SJSA1 (cell line): ENCODE measurements around the gene CARNS1. TPM values are rescaled to one million over a fixed set of nuclear protein-coding genes. Genes with fewer than 3 reads are reported as not detected.

ENCODE experiments used
- DNase-seq, 2 experiments: peaks; one replicate each; pipeline ENCODE4 v3.0.0-alpha.2; 2015 to 2020; ENCODE audit warnings: low spot score in 2 of 2, low read depth in 1 of 2
- H3K27ac ChIP-seq: fragments of 250-450 bp; sonication (Bioruptor Pico); 2 replicates; pipeline ENCODE4 v1.5.1; 2020; ENCODE audit warnings: mild to moderate bottlenecking, moderate library complexity
- H3K27me3 ChIP-seq: fragments of 250-450 bp; sonication (Bioruptor Pico); replicated peaks from 2 replicates; pipeline ENCODE4 v1.5.1; 2020; ENCODE audit warnings: mild to moderate bottlenecking, moderate library complexity
- H3K36me3 ChIP-seq: fragments of 250-450 bp; sonication (Bioruptor Pico); 2 replicates; pipeline ENCODE4 v1.5.1; 2020; ENCODE audit warnings: mild to moderate bottlenecking
- H3K4me1 ChIP-seq: fragments of 250-450 bp; sonication (Bioruptor Pico); replicated peaks from 2 replicates; pipeline ENCODE4 v1.6.1; 2021; ENCODE audit warnings: mild to moderate bottlenecking
- H3K4me3 ChIP-seq: fragments of 250-450 bp; sonication (Bioruptor Pico); 2 replicates; pipeline ENCODE4 v1.5.1; 2020; ENCODE audit warnings: mild to moderate bottlenecking
- H3K9me3 ChIP-seq: fragments of 250-450 bp; sonication (Bioruptor Pico); replicated peaks from 2 replicates; pipeline ENCODE4 v1.5.1; 2020; ENCODE audit warnings: mild to moderate bottlenecking
- total RNA-seq: library from RNA; depleted of rRNA; stranded (reverse); fragments of >200 nt; shearing (Covaris generic); gene quantifications from 2 replicates; pipeline ENCODE4 v1.2.3, GENCODE V29; 2014

Gene CARNS1
- total RNA-seq, 1 experiment from 2014 or later: not detected

DNA sequence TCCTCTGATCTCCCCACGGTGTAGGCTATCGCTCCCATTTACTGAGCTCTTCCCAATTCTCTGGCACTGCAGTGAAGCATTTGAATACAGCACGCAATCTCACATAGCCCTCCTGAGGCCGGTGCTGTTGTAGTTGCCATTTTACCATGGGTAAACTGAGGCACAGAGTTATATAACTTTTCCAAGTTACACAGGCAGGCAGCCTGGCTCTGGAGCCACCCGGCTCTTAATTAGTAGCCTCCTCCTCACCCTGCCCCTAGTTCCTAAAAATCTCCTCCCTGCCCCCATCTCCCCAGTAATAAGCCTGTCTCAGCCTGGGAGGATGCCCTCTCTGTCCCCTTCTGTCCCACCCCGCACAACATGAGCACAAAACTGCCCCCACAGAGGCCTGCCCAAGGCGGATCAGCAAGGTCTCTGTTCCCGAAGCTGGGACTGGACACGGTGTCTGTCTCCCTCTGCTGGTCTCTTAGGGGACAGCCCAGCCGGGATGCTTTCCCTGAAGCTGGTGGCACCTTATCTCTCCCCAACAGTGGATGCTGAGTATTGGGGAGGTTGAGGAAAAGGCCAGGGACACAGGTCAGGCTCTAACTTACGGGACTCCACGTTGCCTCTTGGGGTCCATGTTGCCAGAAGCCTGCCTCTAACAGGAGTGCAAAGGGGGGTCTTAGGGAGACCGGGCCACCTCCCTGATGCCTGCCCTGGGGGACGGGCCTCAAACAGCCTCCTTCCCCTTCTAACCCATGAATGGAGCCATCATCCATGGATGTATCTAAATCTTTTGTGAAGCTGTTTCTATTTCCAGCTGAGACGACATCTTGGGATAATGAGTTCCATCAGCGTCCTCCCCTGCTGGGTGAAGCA lies 33.0 kb upstream of the CARNS1 start:
- H3K27ac ChIP-seq: no peak overlapping the region
- no peaks in the 10 kb centered on the region for H3K9me3 ChIP-seq
- H3K4me1 ChIP-seq: peaks cover 20% of the 10 kb centered on the region
- no peak overlapping the region for H3K4me3 ChIP-seq
- peak; percentile 85 to 94 for DNase-seq
- no peaks in the 10 kb centered on the region for H3K36me3 ChIP-seq
- H3K27me3 ChIP-seq: no peaks in the 10 kb centered on the region

- Histone ChIP-seq H3K4me1 (peaks cover 9% of the 10 kb centered on the region), H3K27me3 (no peaks in the 10 kb centered on the region), H3K4me3 (no peak overlapping the region), H3K9me3 (no peaks in the 10 kb centered on the region), H3K27ac (no peak overlapping the region), H3K36me3 (no peaks in the 10 kb centered on the region)
- peak in 1 of 2 experiments; percentile 72 for DNase-seq
These were observed 30.6 kb upstream of the CARNS1 start for GRCh38 chr11:67384851-67385366.

GRCh38 chr11:67387069-67387468 lies 28.4 kb upstream of the CARNS1 start:
- H3K4me3 ChIP-seq: no peak overlapping the region
- no peaks in the 10 kb centered on the region for H3K27me3 ChIP-seq
- no peak for DNase-seq
- H3K36me3 ChIP-seq: peaks cover 3% of the 10 kb centered on the region; the same call in 1 of the 2 replicates
- peaks cover 21% of the 10 kb centered on the region for H3K4me1 ChIP-seq
- H3K27ac ChIP-seq: no peak overlapping the region
- H3K9me3 ChIP-seq: no peaks in the 10 kb centered on the region

DNA sequence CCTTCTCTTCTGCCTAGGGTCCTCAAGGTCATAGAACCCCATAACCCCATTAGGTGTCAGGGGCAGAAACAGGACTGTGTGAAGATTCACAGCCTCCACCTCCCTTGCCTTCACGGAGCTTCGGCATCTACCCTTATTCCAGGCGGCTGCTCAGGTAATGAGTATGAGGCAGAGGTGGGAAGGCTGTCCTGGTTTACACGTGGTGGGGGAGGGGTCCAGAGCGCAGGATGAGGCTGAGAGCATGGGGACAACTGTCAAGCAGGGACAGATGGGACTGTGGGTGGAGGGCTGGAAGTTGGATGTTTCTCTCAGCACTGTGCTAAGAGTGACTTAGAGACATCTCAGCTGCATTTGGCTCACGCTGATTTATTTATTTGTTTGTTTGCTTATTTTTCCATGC lies 28.0 kb upstream of the CARNS1 start:
- H3K4me3 ChIP-seq: no peak overlapping the region
- H3K27ac ChIP-seq: no peak overlapping the region
- peaks cover 6% of the 10 kb centered on the region for H3K36me3 ChIP-seq
- H3K27me3 ChIP-seq: no peaks in the 10 kb centered on the region
- DNase-seq: no peak
- no peaks in the 10 kb centered on the region for H3K9me3 ChIP-seq
- peaks cover 25% of the 10 kb centered on the region for H3K4me1 ChIP-seq

DNA sequence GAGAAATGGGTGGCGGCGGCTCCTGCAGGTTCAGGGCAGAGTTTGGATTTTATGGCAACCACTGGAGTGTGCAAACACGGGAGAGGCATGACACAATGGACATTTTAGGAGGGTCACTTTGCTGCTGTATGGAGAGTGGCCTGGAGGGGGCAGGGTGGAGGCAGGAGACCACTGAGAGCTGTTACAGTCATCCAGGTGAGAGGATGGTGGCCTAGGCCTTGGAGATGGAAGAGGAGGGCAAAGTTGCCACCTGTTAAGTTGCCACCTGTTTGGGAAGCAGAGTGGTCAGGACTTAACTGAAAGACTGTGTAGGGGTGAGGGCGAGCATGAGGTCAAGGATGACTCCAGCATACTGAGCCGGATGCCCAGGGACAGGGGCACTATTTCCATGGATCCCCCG lies 26.0 kb upstream of the CARNS1 start:
- H3K4me1 ChIP-seq: peaks cover 28% of the 10 kb centered on the region
- no peak overlapping the region for H3K4me3 ChIP-seq
- peaks cover 23% of the 10 kb centered on the region for H3K36me3 ChIP-seq
- no peak overlapping the region for H3K27ac ChIP-seq
- H3K27me3 ChIP-seq: no peaks in the 10 kb centered on the region
- DNase-seq: no peak
- no peaks in the 10 kb centered on the region for H3K9me3 ChIP-seq

GRCh38 chr11:67390947-67391303 lies 24.6 kb upstream of the CARNS1 start:
- H3K4me3 ChIP-seq: peak overlapping the region; percentile 61
- peaks cover 37% of the 10 kb centered on the region for H3K36me3 ChIP-seq
- H3K27me3 ChIP-seq: no peaks in the 10 kb centered on the region
- DNase-seq: no peak
- H3K9me3 ChIP-seq: no peaks in the 10 kb centered on the region
- H3K4me1 ChIP-seq: peaks cover 20% of the 10 kb centered on the region
- peak overlapping the region; percentile 69 for H3K27ac ChIP-seq

DNA sequence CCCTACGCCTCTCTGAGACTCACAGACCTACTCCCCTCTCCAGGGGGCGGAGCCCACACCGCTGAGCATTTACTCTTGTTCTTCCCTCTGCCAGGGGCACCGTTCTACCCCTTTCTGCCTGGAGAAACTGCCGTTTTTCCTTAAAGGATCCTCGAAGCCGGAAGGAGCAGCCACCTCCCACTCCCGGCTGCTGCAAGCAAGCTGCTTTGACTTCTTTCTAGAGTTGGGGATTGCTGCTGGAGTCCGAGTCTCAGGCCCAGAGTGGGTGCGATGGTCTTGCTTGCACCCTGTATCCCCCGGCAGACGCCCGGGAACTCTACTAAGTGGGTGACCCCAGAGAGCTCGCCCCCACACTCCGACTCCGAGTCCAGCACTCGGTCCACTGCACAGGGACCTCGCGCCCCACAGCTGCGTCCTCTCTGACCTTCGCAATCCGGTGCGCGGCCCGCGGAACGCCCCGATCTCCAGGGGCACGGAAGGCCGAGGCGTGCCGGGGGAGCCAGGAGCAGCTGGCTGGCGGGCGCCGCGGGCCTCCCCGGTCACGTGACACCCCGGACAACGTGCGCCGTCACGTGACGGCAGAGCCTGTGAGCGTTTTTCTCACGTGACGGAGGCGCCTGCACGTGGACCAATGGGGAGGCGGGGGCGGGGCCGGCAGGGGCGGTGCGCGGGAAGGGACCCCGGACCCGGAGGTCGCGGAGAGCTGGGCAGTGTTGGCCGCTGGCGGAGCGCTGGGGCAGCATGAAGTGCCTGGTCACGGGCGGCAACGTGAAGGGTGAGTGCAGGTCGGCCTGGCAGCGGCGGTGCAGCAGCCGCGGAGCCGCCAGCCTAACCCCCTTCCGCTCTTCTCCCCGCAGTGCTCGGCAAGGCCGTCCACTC lies 23.9 kb upstream of the CARNS1 start, which contains the start of gene RAD9A:
RAD9A (plus strand) TSS at position 683 of the 879 bp plus-strand sequence; CDS start at position 742, 59 bp downstream.
- Histone ChIP-seq H3K4me1 (peaks cover 20% of the 10 kb centered on the region), H3K9me3 (no peaks in the 10 kb centered on the region), H3K4me3 (peak within 1 kb of the TSS; percentile 61), H3K27me3 (no peaks in the 10 kb centered on the region), H3K36me3 (peaks cover 44% of the 10 kb centered on the region), H3K27ac (peak within 1 kb of the TSS; percentile 69)
- DNase-seq: peak; percentile 94 to 99

DNA sequence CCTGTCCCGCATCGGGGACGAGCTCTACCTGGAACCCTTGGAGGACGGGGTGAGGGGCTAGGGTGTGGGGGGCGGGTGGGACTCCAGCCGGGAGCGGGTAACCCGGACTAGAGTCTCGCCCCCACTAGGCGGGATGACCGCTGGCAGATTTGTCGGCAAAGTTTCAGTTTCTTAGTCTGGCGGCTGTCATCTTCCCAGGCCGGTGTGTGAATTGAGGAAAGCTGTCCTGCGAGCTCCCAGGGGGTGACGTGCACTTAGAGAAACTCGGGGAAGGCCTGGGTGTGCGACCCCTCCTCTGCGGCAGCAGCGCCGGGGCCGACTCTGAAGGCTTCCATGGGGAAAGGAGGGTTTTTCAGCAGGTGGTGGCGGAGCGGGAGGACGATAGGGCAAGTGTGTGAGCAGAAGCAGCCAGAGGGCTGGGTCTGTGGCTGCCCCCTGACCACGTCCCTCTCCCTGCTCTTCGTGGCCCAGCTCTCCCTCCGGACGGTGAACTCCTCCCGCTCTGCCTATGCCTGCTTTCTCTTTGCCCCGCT lies 23.2 kb upstream of the CARNS1 start:
- peak in 1 of 2 experiments; percentile 44 for DNase-seq
- Histone ChIP-seq H3K36me3 (peaks cover 49% of the 10 kb centered on the region), H3K4me1 (peaks cover 20% of the 10 kb centered on the region), H3K4me3 (peak overlapping the region; percentile 61), H3K27me3 (no peaks in the 10 kb centered on the region), H3K27ac (peak overlapping the region; percentile 69), H3K9me3 (no peaks in the 10 kb centered on the region)

- Histone ChIP-seq H3K4me1 (peaks cover 20% of the 10 kb centered on the region), H3K36me3 (peaks cover 61% of the 10 kb centered on the region), H3K27ac (no peak overlapping the region), H3K9me3 (no peaks in the 10 kb centered on the region), H3K27me3 (no peaks in the 10 kb centered on the region), H3K4me3 (no peak overlapping the region)
- DNase-seq: no peak
These were observed 22.0 kb upstream of the CARNS1 start for GRCh38 chr11:67393437-67393836.

DNA sequence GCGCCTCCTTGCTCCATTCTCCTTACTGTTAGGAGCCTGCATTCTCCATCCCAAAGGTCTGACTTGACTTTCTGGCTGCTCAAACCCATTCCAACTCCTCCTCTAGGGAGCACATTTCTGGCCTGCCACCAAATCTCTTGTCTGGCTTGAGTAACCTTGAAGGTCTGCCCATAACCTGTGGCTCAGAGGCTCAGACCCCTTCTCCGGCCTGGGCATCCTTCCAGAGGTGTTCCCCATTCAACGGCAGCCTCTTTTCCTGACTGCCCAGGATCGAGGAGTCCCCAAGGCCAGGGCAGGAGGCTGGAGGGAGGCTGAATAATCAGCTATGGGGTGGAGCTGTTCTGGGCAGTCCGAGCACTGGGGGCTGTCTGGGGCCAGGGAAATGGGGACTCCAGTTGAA lies 21.5 kb upstream of the CARNS1 start:
- no peak for DNase-seq
- no peaks in the 10 kb centered on the region for H3K9me3 ChIP-seq
- H3K4me1 ChIP-seq: peaks cover 20% of the 10 kb centered on the region
- no peak overlapping the region for H3K4me3 ChIP-seq
- H3K36me3 ChIP-seq: peaks cover 66% of the 10 kb centered on the region
- H3K27me3 ChIP-seq: no peaks in the 10 kb centered on the region
- H3K27ac ChIP-seq: no peak overlapping the region

DNA sequence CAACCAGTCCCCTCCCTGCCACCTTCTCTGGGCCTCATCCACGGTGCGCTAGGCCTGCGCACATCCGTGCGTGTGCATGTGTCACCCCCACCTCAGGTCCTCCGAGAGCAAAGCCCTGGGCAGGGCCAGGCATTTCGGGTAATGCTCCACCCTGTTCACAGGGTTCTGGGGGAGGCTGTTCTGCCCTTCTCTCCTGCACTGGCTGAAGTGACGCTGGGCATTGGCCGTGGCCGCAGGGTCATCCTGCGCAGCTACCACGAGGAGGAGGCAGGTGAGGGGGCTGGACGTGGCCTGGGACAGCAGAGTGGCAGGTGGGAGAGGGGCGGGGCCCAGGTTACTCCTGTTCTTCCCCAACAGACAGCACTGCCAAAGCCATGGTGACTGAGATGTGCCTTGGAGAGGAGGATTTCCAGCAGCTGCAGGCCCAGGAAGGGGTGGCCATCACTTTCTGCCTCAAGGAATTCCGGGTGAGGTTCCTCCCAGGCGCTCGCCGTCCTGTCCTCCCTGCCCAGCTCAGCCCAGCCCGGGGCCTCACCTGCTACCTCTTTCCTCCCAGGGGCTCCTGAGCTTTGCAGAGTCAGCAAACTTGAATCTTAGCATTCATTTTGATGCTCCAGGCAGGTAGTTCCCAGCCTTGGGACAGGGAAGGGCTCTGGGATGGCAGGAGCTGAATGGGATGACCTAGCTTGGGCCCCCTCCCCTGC lies 19.8 kb upstream of the CARNS1 start:
- DNase-seq: no peak
- Histone ChIP-seq H3K4me3 (no peak overlapping the region), H3K27me3 (no peaks in the 10 kb centered on the region), H3K9me3 (no peaks in the 10 kb centered on the region), H3K27ac (no peak overlapping the region), H3K36me3 (peaks cover 83% of the 10 kb centered on the region), H3K4me1 (peaks cover 25% of the 10 kb centered on the region)

GRCh38 chr11:67396259-67396581 lies 19.3 kb upstream of the CARNS1 start:
- DNase-seq: no peak
- Histone ChIP-seq H3K9me3 (peaks cover 2% of the 10 kb centered on the region), H3K4me3 (no peak overlapping the region), H3K4me1 (peaks cover 24% of the 10 kb centered on the region), H3K36me3 (peaks cover 88% of the 10 kb centered on the region), H3K27me3 (no peaks in the 10 kb centered on the region), H3K27ac (no peak overlapping the region)
